Neural progenitor cell (in vitro differentiated cells): Measurements from ENCODE around the gene EPGN. TPM values are rescaled to one million over a fixed set of nuclear protein-coding genes. Genes with fewer than 3 reads are reported as not detected.

Experiments used
- DNase-seq: peaks from one replicate; pipeline ENCODE4 v3.0.0-alpha.2; 2016; ENCODE audit warnings: low spot score
- H2AFZ ChIP-seq: fragments of 200-600 bp; sonication (generic); replicated peaks from 2 replicates; pipeline ENCODE4 v1.6.1; 2016; ENCODE audit warnings: antibody characterized with exemption
- H3F3A ChIP-seq: fragments of 200-600 bp; sonication (generic); 2 replicates; pipeline ENCODE4 v1.6.1; 2016; ENCODE audit warnings: antibody characterized with exemption, low read depth
- H3K27ac ChIP-seq: fragments of 200-600 bp; sonication (generic); 2 replicates; pipeline ENCODE4 v1.5.1; 2016; ENCODE audit warnings: mild to moderate bottlenecking
- H3K27me3 ChIP-seq: fragments of 200-600 bp; sonication (generic); 2 replicates; pipeline ENCODE4 v1.6.1; 2016; ENCODE audit warnings: mild to moderate bottlenecking, moderate library complexity
- H3K36me3 ChIP-seq: fragments of 200-600 bp; sonication (generic); 2 replicates; pipeline ENCODE4 v1.5.1; 2016
- H3K4me1 ChIP-seq: fragments of 200-600 bp; sonication (generic); 2 replicates; pipeline ENCODE4 v1.6.1; 2016; ENCODE audit warnings: mixed run types
- H3K4me2 ChIP-seq: fragments of 200-600 bp; sonication (generic); 2 replicates; pipeline ENCODE4 v1.6.1; 2016
- H3K4me3 ChIP-seq: fragments of 200-600 bp; sonication (generic); 2 replicates; pipeline ENCODE4 v1.5.1; 2016
- H3K79me2 ChIP-seq: fragments of 200-600 bp; sonication (generic); 2 replicates; pipeline ENCODE4 v1.6.1; 2016; ENCODE audit warnings: low read depth
- H3K9ac ChIP-seq: fragments of 200-600 bp; sonication (generic); 2 replicates; pipeline ENCODE4 v1.6.1; 2016
- H3K9me3 ChIP-seq: fragments of 200-600 bp; sonication (generic); 2 replicates; pipeline ENCODE4 v1.5.1; 2016; ENCODE audit warnings: low read depth
- H4K20me1 ChIP-seq: fragments of 200-600 bp; sonication (generic); 2 replicates; pipeline ENCODE4 v1.6.1; 2016; ENCODE audit warnings: low read depth
- H3K27ac Mint-ChIP-seq: 3 replicates; pipeline ENCODE4 v1.8.0; 2021; ENCODE audit warnings: mixed read lengths
- H3K27me3 Mint-ChIP-seq: 2 replicates; pipeline ENCODE4 v1.8.0; 2022; ENCODE audit warnings: low read depth, mild to moderate bottlenecking, inconsistent platforms, moderate library complexity, mixed read lengths; ENCODE audit not compliant: insufficient read depth
- H3K36me3 Mint-ChIP-seq: 3 replicates; pipeline ENCODE4 v1.8.0; 2021; ENCODE audit warnings: mixed read lengths
- H3K4me1 Mint-ChIP-seq: 3 replicates; pipeline ENCODE4 v1.8.0; 2021; ENCODE audit warnings: mixed read lengths
- H3K4me3 Mint-ChIP-seq: 3 replicates; pipeline ENCODE4 v1.8.0; 2021; ENCODE audit warnings: mild to moderate bottlenecking, moderate library complexity, mixed read lengths
- H3K9me3 Mint-ChIP-seq: 3 replicates; pipeline ENCODE4 v1.8.0; 2020; ENCODE audit warnings: mixed read lengths
- CTCF ChIP-seq: fragments of 200-600 bp; sonication (generic); IDR thresholded peaks from 2 replicates; pipeline ENCODE4 v1.5.1; 2017; ENCODE audit warnings: antibody characterized with exemption, mild to moderate bottlenecking
- EZH2 ChIP-seq: fragments of 200-600 bp; sonication (generic); IDR thresholded peaks from 2 replicates; pipeline ENCODE4 v1.6.1; 2017; ENCODE audit warnings: antibody characterized with exemption, mild to moderate bottlenecking, moderate library complexity
- EZH2phosphoT487 ChIP-seq: fragments of 200-600 bp; sonication (generic); IDR thresholded peaks from 2 replicates; pipeline ENCODE4 v1.6.1; 2017; ENCODE audit warnings: antibody characterized with exemption
- total RNA-seq: library from RNA; depleted of rRNA; stranded (reverse); fragments of >200 nt; gene quantifications from 2 replicates; pipeline ENCODE4 v1.2.3, GENCODE V29; 2015; ENCODE audit warnings: low replicate concordance

Gene EPGN
- total RNA-seq, 1 donor from 2014 or later, result not detected

- Mint-ChIP-seq H3K4me3 (no peak overlapping the region), H3K27ac (no peak overlapping the region), H3K4me1 (no peaks in the 10 kb centered on the region), H3K36me3 (no peaks in the 10 kb centered on the region), H3K9me3 (no peaks in the 10 kb centered on the region), H3K27me3 (no peaks in the 10 kb centered on the region)
- no peak overlapping the region for H3K9ac ChIP-seq
- H3K27me3 ChIP-seq, result no peaks in the 10 kb centered on the region
- H3K79me2 ChIP-seq, result no peaks in the 10 kb centered on the region
- no peaks in the 10 kb centered on the region for H3K4me1 ChIP-seq
- no peaks in the 10 kb centered on the region for H3F3A ChIP-seq
- no peak overlapping the region for H3K4me3 ChIP-seq
- TF ChIP-seq EZH2 (no peak), CTCF (no peak), EZH2phosphoT487 (no peak)
- H3K27ac ChIP-seq, result no peak overlapping the region
- H4K20me1 ChIP-seq, result no peaks in the 10 kb centered on the region
- no peak overlapping the region for H3K4me2 ChIP-seq
- H3K36me3 ChIP-seq, result no peaks in the 10 kb centered on the region
- no peak overlapping the region for H2AFZ ChIP-seq
- no peaks in the 10 kb centered on the region for H3K9me3 ChIP-seq
- DNase-seq, result no peak
Observed at GRCh38 chr4:74267998-74268606, 40.2 kb upstream of the EPGN start.

- H3F3A ChIP-seq, result no peaks in the 10 kb centered on the region
- H3K4me1 ChIP-seq, result no peaks in the 10 kb centered on the region
- no peak overlapping the region for H3K27ac Mint-ChIP-seq
- no peak overlapping the region for H3K4me3 ChIP-seq
- H3K27me3 ChIP-seq, result no peaks in the 10 kb centered on the region
- no peak overlapping the region for H2AFZ ChIP-seq
- no peak for TF ChIP-seq EZH2
- no peak for TF ChIP-seq EZH2phosphoT487
- TF ChIP-seq CTCF, result no peak
- DNase-seq, result no peak
- no peaks in the 10 kb centered on the region for H3K27me3 Mint-ChIP-seq
- H3K4me1 Mint-ChIP-seq, result no peaks in the 10 kb centered on the region
- H3K9me3 ChIP-seq, result no peaks in the 10 kb centered on the region
- H3K9ac ChIP-seq, result no peak overlapping the region
- no peaks in the 10 kb centered on the region for H4K20me1 ChIP-seq
- no peaks in the 10 kb centered on the region for H3K9me3 Mint-ChIP-seq
- no peak overlapping the region for H3K4me3 Mint-ChIP-seq
- no peaks in the 10 kb centered on the region for H3K79me2 ChIP-seq
- no peaks in the 10 kb centered on the region for H3K36me3 Mint-ChIP-seq
- H3K27ac ChIP-seq, result no peak overlapping the region
- no peaks in the 10 kb centered on the region for H3K36me3 ChIP-seq
- H3K4me2 ChIP-seq, result no peak overlapping the region
Observed at GRCh38 chr4:74268643-74269042, 39.6 kb upstream of the EPGN start.

GRCh38 chr4:74278490-74278889 lies 29.8 kb upstream of the EPGN start:
- Mint-ChIP-seq H3K4me1 (no peaks in the 10 kb centered on the region), H3K27ac (no peak overlapping the region), H3K27me3 (no peaks in the 10 kb centered on the region), H3K36me3 (no peaks in the 10 kb centered on the region), H3K9me3 (no peaks in the 10 kb centered on the region), H3K4me3 (no peak overlapping the region)
- H4K20me1 ChIP-seq, result no peaks in the 10 kb centered on the region
- TF ChIP-seq CTCF, result no peak
- TF ChIP-seq EZH2, result no peak
- no peak for TF ChIP-seq EZH2phosphoT487
- H2AFZ ChIP-seq, result no peak overlapping the region
- H3K27ac ChIP-seq, result no peak overlapping the region
- H3K4me1 ChIP-seq, result no peaks in the 10 kb centered on the region
- H3K4me2 ChIP-seq, result no peak overlapping the region
- H3K27me3 ChIP-seq, result no peaks in the 10 kb centered on the region
- no peak for DNase-seq
- H3F3A ChIP-seq, result no peaks in the 10 kb centered on the region
- H3K4me3 ChIP-seq, result no peak overlapping the region
- H3K79me2 ChIP-seq, result no peaks in the 10 kb centered on the region
- no peak overlapping the region for H3K9ac ChIP-seq
- no peaks in the 10 kb centered on the region for H3K36me3 ChIP-seq
- no peaks in the 10 kb centered on the region for H3K9me3 ChIP-seq
